Activated CD4-positive, alpha-beta T cell treated with anti-CD3 and anti-CD28 coated beads for 36 hours (primary cell): Measurements from ENCODE around the gene SEMA3A. TPM values are rescaled to one million over a fixed set of nuclear protein-coding genes. Genes with fewer than 3 reads are reported as not detected.
"Not testable (repeated sequence)": the region's sequence is repeated elsewhere in the genome, so short reads cannot be mapped to it uniquely, and the experiment has no call there.

Experiments used
- ATAC-seq: fragments of 200-7000 bp; cut with Tn5 transposase; one replicate; pipeline ENCODE4 v1.10.0; 2021; ENCODE audit warnings: mild to moderate bottlenecking, moderate library complexity
- CTCF ChIA-PET: fragments of 350-600 bp; sonication (Branson Sonifier 250); formaldehyde crosslinking; loops from one replicate; lab custom pipeline; 2021; ENCODE audit warnings: antibody characterized with exemption; lab: Charles Lee
- POLR2A ChIA-PET: fragments of 350-600 bp; sonication (Branson Sonifier 250); formaldehyde crosslinking; loops from one replicate; lab custom pipeline; 2021; ENCODE audit warnings: antibody characterized with exemption, inconsistent platforms; lab: Charles Lee
- DNase-seq: peaks from one replicate; pipeline ENCODE4 v3.0.0-alpha.2; 2020
- H3K27ac Mint-ChIP-seq: one replicate; pipeline ENCODE4 v1.8.0; 2021; ENCODE audit warnings: mixed read lengths
- H3K27me3 Mint-ChIP-seq: one replicate; pipeline ENCODE4 v1.8.0; 2021; ENCODE audit warnings: mixed read lengths
- H3K36me3 Mint-ChIP-seq: one replicate; pipeline ENCODE4 v1.8.0; 2021; ENCODE audit warnings: low read depth, mixed read lengths
- H3K4me1 Mint-ChIP-seq: one replicate; pipeline ENCODE4 v1.8.0; 2021; ENCODE audit warnings: mixed read lengths
- H3K4me3 Mint-ChIP-seq: one replicate; pipeline ENCODE4 v1.8.0; 2021; ENCODE audit warnings: mild to moderate bottlenecking, moderate library complexity, mixed read lengths
- H3K9me3 Mint-ChIP-seq: one replicate; pipeline ENCODE4 v1.8.0; 2021; ENCODE audit warnings: low read depth, mixed read lengths
- intact Hi-C, 2 experiments: fragments of 100-400 bp; cut with DNase I in 1 of 2; cut with micrococcal nuclease in 1 of 2; formaldehyde crosslinking; loops; one replicate each; pipeline versions ENCODE4 v1.14.2 to v1.15.1; 2022 to 2024; cut with DNase I, micrococcal nuclease
- total RNA-seq, 2 experiments: library from RNA; stranded (reverse); gene quantifications; one replicate each; pipeline ENCODE4 v1.2.3, GENCODE V29; 2021

Gene SEMA3A
- total RNA-seq, 2 experiments from 2014 or later, result 1.4 to 1.6 TPM

GRCh38 chr7:84218681-84219080, 24.1 kb upstream of the SEMA3A start:
- H3K27ac Mint-ChIP-seq, result no peak overlapping the region
- DNase-seq (no peak), ATAC-seq (no peak)
- H3K27me3 Mint-ChIP-seq, result peaks cover 2% of the 10 kb centered on the region
- POLR2A ChIA-PET, result no interaction called here
- CTCF ChIA-PET, result interaction anchor here (0.6 kb wide), 1 partner anchor 10 kb away, joined by 4 read pairs; no protein-coding TSS in a partner anchor
- no peaks in the 10 kb centered on the region for H3K9me3 Mint-ChIP-seq
- no peaks in the 10 kb centered on the region for H3K36me3 Mint-ChIP-seq
- intact Hi-C loops, result no loop called here
- no peaks in the 10 kb centered on the region for H3K4me1 Mint-ChIP-seq
- H3K4me3 Mint-ChIP-seq, result no peak overlapping the region

GRCh38 chr7:84216472-84216871, 21.9 kb upstream of the SEMA3A start:
- Mint-ChIP-seq H3K4me1 (no peaks in the 10 kb centered on the region), H3K27me3 (peaks cover 2% of the 10 kb centered on the region), H3K4me3 (no peak overlapping the region), H3K36me3 (no peaks in the 10 kb centered on the region), H3K9me3 (no peaks in the 10 kb centered on the region), H3K27ac (no peak overlapping the region)
- ChIA-PET CTCF (interaction anchor here (1.2 kb wide), 1 partner anchor 280 kb away, joined by 3 read pairs; no protein-coding TSS in a partner anchor), POLR2A (no interaction called here)
- ATAC-seq (no peak), DNase-seq (no peak)
- intact Hi-C loops, result no loop called here

GRCh38 chr7:84214757-84215156, 20.2 kb upstream of the SEMA3A start:
- H3K9me3 Mint-ChIP-seq, H3K27ac Mint-ChIP-seq, H3K27me3 Mint-ChIP-seq, DNase-seq, intact Hi-C loops, H3K4me3 Mint-ChIP-seq, ATAC-seq, H3K4me1 Mint-ChIP-seq, H3K36me3 Mint-ChIP-seq, CTCF ChIA-PET: not testable (repeated sequence)
- POLR2A ChIA-PET, result interaction anchor here (0.6 kb wide), 1 partner anchor 789 kb away, joined by 3 read pairs; no protein-coding TSS in a partner anchor

DNA sequence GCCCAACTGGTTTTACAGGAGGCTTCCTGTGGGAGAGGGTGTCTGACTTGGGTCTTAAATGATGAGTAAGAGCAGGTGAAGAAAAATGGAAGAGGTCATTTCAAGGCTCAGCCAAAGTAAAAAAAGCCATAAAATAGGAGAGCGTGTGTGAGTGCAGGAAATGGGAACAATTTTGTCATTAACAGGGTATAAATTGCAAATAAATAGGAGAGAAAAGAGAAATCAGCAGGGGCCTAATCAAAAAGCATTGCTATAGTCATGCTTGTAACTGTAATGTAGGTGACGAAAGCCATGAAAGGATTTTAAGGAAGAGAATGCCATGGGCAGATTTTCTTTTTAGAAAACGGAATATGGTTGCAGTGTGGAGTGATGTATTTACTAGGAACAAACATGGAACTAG, 15.7 kb upstream of the SEMA3A start:
- ATAC-seq, result no peak
- no peaks in the 10 kb centered on the region for H3K4me1 Mint-ChIP-seq
- CTCF ChIA-PET, result no interaction called here
- DNase-seq, result no peak
- H3K36me3 Mint-ChIP-seq, result no peaks in the 10 kb centered on the region
- H3K4me3 Mint-ChIP-seq, result no peak overlapping the region
- POLR2A ChIA-PET, result no interaction called here
- intact Hi-C loops, result no loop called here
- H3K27me3 Mint-ChIP-seq, result no peaks in the 10 kb centered on the region
- H3K27ac Mint-ChIP-seq, result no peak overlapping the region
- H3K9me3 Mint-ChIP-seq, result no peaks in the 10 kb centered on the region

DNA sequence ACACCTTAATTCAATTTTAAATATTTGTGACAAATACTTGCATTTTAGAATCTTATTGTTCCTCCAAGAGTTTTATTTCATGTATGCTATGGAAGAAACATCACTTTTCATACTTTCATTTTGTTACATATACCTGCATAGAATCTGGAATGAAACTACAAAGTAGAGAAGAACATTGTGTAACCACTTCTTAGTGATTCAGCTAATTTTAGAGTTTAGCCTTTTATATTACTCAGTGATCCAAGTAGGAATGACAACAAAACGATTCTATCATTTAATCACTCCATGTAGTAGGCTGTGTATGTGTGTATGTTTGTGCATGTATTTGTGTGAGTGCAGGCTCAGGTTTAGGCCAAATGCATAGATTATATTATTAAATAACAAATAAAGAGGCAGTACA, 14.4 kb upstream of the SEMA3A start:
- POLR2A ChIA-PET, result no interaction called here
- CTCF ChIA-PET, result interaction anchor here (0.7 kb wide), 1 partner anchor 9 kb away, joined by 4 read pairs; no protein-coding TSS in a partner anchor
- intact Hi-C loops, result no loop called here
- no peaks in the 10 kb centered on the region for H3K27me3 Mint-ChIP-seq
- no peaks in the 10 kb centered on the region for H3K9me3 Mint-ChIP-seq
- no peaks in the 10 kb centered on the region for H3K4me1 Mint-ChIP-seq
- DNase-seq, result no peak
- ATAC-seq, result no peak
- no peaks in the 10 kb centered on the region for H3K36me3 Mint-ChIP-seq
- H3K27ac Mint-ChIP-seq, result no peak overlapping the region
- no peak overlapping the region for H3K4me3 Mint-ChIP-seq

DNA sequence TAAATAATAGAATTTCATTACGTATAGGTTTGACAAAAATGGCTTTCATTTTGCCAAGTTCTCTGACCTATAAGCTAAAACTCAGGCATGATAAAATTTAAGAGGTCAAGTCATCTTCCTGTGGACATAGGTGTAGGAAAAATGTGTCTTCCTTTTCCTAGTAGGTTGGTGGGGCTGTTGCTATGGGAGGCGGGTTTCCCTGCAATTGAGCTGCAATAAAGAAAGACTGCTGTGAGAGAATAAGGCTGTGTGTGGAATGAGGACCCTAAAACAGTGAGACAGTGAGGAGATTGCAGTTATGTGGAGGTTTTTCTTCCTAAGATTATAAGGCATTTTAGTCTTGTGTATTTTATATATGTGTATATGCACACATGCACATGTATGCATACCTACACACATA, 13.0 kb upstream of the SEMA3A start:
- no peak overlapping the region for H3K27ac Mint-ChIP-seq
- ChIA-PET POLR2A (no interaction called here), CTCF (no interaction called here)
- no peaks in the 10 kb centered on the region for H3K27me3 Mint-ChIP-seq
- DNase-seq (no peak), ATAC-seq (no peak)
- H3K4me1 Mint-ChIP-seq, result no peaks in the 10 kb centered on the region
- H3K4me3 Mint-ChIP-seq, result no peak overlapping the region
- intact Hi-C loops, result no loop called here
- H3K36me3 Mint-ChIP-seq, result no peaks in the 10 kb centered on the region
- no peaks in the 10 kb centered on the region for H3K9me3 Mint-ChIP-seq

GRCh38 chr7:84207025-84207424, 12.4 kb upstream of the SEMA3A start:
- ChIA-PET POLR2A (no interaction called here), CTCF (no interaction called here)
- no peak overlapping the region for H3K4me3 Mint-ChIP-seq
- intact Hi-C loops, result no loop called here
- DNase-seq, result no peak
- no peaks in the 10 kb centered on the region for H3K27me3 Mint-ChIP-seq
- no peaks in the 10 kb centered on the region for H3K36me3 Mint-ChIP-seq
- H3K27ac Mint-ChIP-seq, result no peak overlapping the region
- ATAC-seq, result no peak
- no peaks in the 10 kb centered on the region for H3K9me3 Mint-ChIP-seq
- H3K4me1 Mint-ChIP-seq, result no peaks in the 10 kb centered on the region

GRCh38 chr7:84204655-84205054, 10.1 kb upstream of the SEMA3A start:
- Mint-ChIP-seq H3K27me3 (no peaks in the 10 kb centered on the region), H3K9me3 (no peaks in the 10 kb centered on the region), H3K4me3 (no peak overlapping the region), H3K27ac (no peak overlapping the region), H3K36me3 (no peaks in the 10 kb centered on the region), H3K4me1 (no peaks in the 10 kb centered on the region)
- DNase-seq, result no peak
- intact Hi-C loops, result no loop called here
- CTCF ChIA-PET, result no interaction called here
- POLR2A ChIA-PET, result no interaction called here
- ATAC-seq, result no peak

DNA sequence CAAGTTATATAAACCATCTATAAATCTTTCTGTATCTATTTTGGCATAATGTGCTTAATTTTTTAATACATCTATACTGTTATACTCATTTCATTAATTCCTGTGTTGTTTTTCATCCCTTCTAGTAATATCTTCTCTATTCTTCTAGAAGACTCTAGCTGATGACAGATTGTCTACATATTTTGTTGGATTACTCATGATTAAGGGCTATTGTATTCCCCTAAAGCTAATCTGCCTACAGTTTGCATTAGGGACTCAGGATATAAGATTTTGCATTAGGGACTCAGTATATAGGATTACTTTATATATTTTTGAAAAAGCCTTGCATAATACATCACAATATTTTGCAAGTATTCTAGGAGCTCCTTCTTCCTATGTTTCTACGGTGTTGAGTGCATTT, 8.3 kb upstream of the SEMA3A start:
- ChIA-PET CTCF (no interaction called here), POLR2A (no interaction called here)
- H3K27me3 Mint-ChIP-seq, result no peaks in the 10 kb centered on the region
- intact Hi-C loops, result no loop called here
- peaks cover 3% of the 10 kb centered on the region for H3K4me1 Mint-ChIP-seq
- no peak for DNase-seq
- no peaks in the 10 kb centered on the region for H3K36me3 Mint-ChIP-seq
- no peaks in the 10 kb centered on the region for H3K9me3 Mint-ChIP-seq
- ATAC-seq, result no peak
- H3K4me3 Mint-ChIP-seq, result no peak overlapping the region
- H3K27ac Mint-ChIP-seq, result no peak overlapping the region

GRCh38 chr7:84200859-84201258, 6.3 kb upstream of the SEMA3A start:
- Mint-ChIP-seq H3K4me1 (peaks cover 8% of the 10 kb centered on the region), H3K27ac (no peak overlapping the region), H3K9me3 (no peaks in the 10 kb centered on the region), H3K27me3 (peaks cover 2% of the 10 kb centered on the region), H3K4me3 (no peak overlapping the region), H3K36me3 (no peaks in the 10 kb centered on the region)
- ChIA-PET CTCF (no interaction called here), POLR2A (no interaction called here)
- ATAC-seq (no peak), DNase-seq (no peak)
- intact Hi-C loops, result no loop called here

- H3K27me3 Mint-ChIP-seq, result peaks cover 5% of the 10 kb centered on the region
- ChIA-PET POLR2A (no interaction called here), CTCF (no interaction called here)
- H3K27ac Mint-ChIP-seq, result no peak overlapping the region
- ATAC-seq (no peak), DNase-seq (no peak)
- no peak overlapping the region for H3K4me3 Mint-ChIP-seq
- H3K4me1 Mint-ChIP-seq, result peaks cover 20% of the 10 kb centered on the region
- no peaks in the 10 kb centered on the region for H3K9me3 Mint-ChIP-seq
- no peaks in the 10 kb centered on the region for H3K36me3 Mint-ChIP-seq
- intact Hi-C loops, result no loop called here
These were observed 4.6 kb upstream of the SEMA3A start for GRCh38 chr7:84199216-84199615.

GRCh38 chr7:84196084-84196503, 1.5 kb upstream of the SEMA3A start:
- no peaks in the 10 kb centered on the region for H3K9me3 Mint-ChIP-seq
- ChIA-PET CTCF (interaction anchor here (0.6 kb wide), 1 partner anchor 169 kb away, joined by 4 read pairs; no protein-coding TSS in a partner anchor), POLR2A (no interaction called here)
- peaks cover 5% of the 10 kb centered on the region for H3K27me3 Mint-ChIP-seq
- no peak overlapping the region for H3K4me3 Mint-ChIP-seq
- DNase-seq, result peak; percentile 7
- peaks cover 26% of the 10 kb centered on the region for H3K4me1 Mint-ChIP-seq
- no peak overlapping the region for H3K27ac Mint-ChIP-seq
- no peaks in the 10 kb centered on the region for H3K36me3 Mint-ChIP-seq
- intact Hi-C loops, result no loop called here
- no peak for ATAC-seq
